Gastrocnemius medialis (tissue), 4 donors: ENCODE measurements around the gene FAM110A. TPM values are rescaled to one million over a fixed set of nuclear protein-coding genes. Genes with fewer than 3 reads are reported as not detected.

Experiments used
- ATAC-seq, 2 donors: fragments of 150-250 bp; one replicate each; pipeline ENCODE4 v1.9.1; 2016
- DNase-seq, 2 donors: peaks; one replicate each; pipeline ENCODE4 v3.0.0-alpha.2; 2019
- H3K27ac ChIP-seq, 4 donors: fragments of 200-600 bp; sonication (generic); 1 replicate in 1 of 4; 2 replicates in 3 of 4; pipeline ENCODE4 v1.5.1; 2016 to 2018; ENCODE audit warnings: mild to moderate bottlenecking in 2 of 4, moderate library complexity in 1 of 4
- H3K27me3 ChIP-seq, 3 donors: fragments of 200-600 bp; sonication (generic) in 2 of 3; 1 replicate in 1 of 3; 2 replicates in 2 of 3; pipeline versions ENCODE4 v1.5.1 to v1.6.0; 2016 to 2019; ENCODE audit warnings: mild to moderate bottlenecking in 1 of 3, moderate library complexity in 1 of 3
- H3K36me3 ChIP-seq, 2 donors: fragments of 200-600 bp; sonication (generic) in 1 of 2; one replicate each; pipeline ENCODE4 v1.5.1; 2017 to 2018
- H3K4me1 ChIP-seq, 2 donors: fragments of 200-600 bp; sonication (generic) in 1 of 2; one replicate each; pipeline ENCODE4 v1.5.1; 2016 to 2017; ENCODE audit warnings: mild to moderate bottlenecking in 2 of 2
- H3K4me3 ChIP-seq, 4 donors: fragments of 200-600 bp; sonication (generic) in 3 of 4; 1 replicate in 1 of 4; 2 replicates in 3 of 4; pipeline ENCODE4 v1.5.1; 2016 to 2019; ENCODE audit warnings: mild to moderate bottlenecking in 2 of 4
- H3K9me3 ChIP-seq, 3 donors: fragments of 200-600 bp; sonication (generic) in 2 of 3; 1 replicate in 1 of 3; 2 replicates in 2 of 3; pipeline ENCODE4 v1.5.1; 2016 to 2019
- POLR2A ChIP-seq, 2 donors: fragments of 450-650 bp; IDR thresholded peaks; one replicate each; pipeline ENCODE4 v1.6.1; 2017; ENCODE audit warnings: antibody characterized with exemption in 2 of 2, mild to moderate bottlenecking in 2 of 2, moderate library complexity in 2 of 2
- in situ Hi-C, 4 donors: fragments of 200-750 bp; cut with MboI; loops; one replicate each; pipeline versions ENCODE4 v1.15.0 to v1.8.0; 2017; ENCODE audit warnings: low sequenced_read_pairs in 4 of 4
- intact Hi-C: fragments of 100-400 bp; cut with DNase I; formaldehyde crosslinking; loops from one replicate; pipeline ENCODE4 v1.15.1; 2023; ENCODE audit warnings: low total_unique reads
- total RNA-seq, 4 donors: library from RNA; depleted of rRNA; stranded (reverse); fragments of >200 nt; gene quantifications; one replicate each; pipeline versions ENCODE4 v1.1.0 to v1.2.3, GENCODE V29; 2016
- TF ChIP-seq, protein P1 (sequence below), 5 experiments: fragments of 450-650 bp in 3 of 5; fragments of 200-600 bp in 2 of 5; sonication (generic) in 2 of 5; IDR thresholded peaks in 4 of 5; conservative IDR thresholded peaks in 1 of 5; 1 replicate in 4 of 5; 2 replicates in 1 of 5; pipeline ENCODE4 v1.5.1; 2016 to 2019; ENCODE audit warnings: antibody characterized with exemption in 5 of 5, mild to moderate bottlenecking in 3 of 5, moderate library complexity in 3 of 5

The FAM110A gene
- 1 to 10 TPM in 3 of 4 donors, under 1 TPM in 1; 0.25 to 6.2 (median 1.9) TPM for total RNA-seq

DNA sequence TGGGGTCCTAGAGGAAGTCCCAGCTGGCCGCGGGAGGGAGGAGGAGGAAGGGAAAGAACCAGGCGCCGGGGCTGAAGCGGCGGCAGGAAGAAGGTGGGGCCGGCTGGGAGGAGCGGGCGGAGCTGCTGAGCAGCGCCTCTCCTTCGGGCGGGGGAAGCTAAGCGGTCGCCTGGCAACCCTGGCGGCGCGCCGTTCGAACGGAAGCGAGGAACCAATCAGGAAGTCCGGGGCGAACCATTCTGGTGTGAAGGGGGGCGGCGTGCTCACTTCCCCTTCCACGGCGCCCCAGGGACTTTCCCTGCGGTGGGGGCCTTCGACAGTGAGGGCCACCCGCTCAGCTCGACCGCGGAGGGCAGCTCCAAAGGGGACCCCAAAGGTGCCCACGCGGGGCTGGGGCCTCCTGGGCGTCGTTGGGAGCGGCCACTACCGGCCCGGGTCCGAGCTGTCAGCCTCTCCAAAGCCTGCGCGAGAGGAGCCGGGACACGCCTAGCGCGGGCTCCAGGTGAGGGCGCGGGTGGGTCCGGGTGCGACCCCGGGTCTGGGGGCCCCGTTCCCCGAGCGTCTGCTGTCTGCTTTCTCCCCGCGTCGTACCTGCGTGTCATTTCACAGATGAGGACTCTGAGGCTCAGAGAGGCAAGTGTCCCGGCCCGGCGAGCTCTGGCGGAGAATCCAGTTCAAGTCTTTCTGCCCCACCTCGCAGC lies at the start of gene FAM110A:
TSS of gene FAM110A (plus strand) at position 266 of the 701 bp plus-strand sequence. CDS start 11,090 bp downstream, outside the sequence.
- no peaks in the 10 kb centered on the region for H3K36me3 ChIP-seq
- no peaks in the 10 kb centered on the region for H3K9me3 ChIP-seq
- in situ Hi-C loops (loop anchor here in 1 of 4 donors (10.0 kb wide), 1 partner anchor 291 kb away; no protein-coding TSS in a partner anchor), intact Hi-C loops (loop anchor here (2.0 to 10.0 kb wide), 3 partner anchors 181 to 1271 kb away; partner anchors contain the start of genes NSFL1C, SRXN1 and STK35)
- no peaks in the 10 kb centered on the region for H3K27me3 ChIP-seq
- TF ChIP-seq POLR2A (IDR thresholded peaks at IDR 0.05) = no peak
- TF ChIP-seq, protein P1, sequence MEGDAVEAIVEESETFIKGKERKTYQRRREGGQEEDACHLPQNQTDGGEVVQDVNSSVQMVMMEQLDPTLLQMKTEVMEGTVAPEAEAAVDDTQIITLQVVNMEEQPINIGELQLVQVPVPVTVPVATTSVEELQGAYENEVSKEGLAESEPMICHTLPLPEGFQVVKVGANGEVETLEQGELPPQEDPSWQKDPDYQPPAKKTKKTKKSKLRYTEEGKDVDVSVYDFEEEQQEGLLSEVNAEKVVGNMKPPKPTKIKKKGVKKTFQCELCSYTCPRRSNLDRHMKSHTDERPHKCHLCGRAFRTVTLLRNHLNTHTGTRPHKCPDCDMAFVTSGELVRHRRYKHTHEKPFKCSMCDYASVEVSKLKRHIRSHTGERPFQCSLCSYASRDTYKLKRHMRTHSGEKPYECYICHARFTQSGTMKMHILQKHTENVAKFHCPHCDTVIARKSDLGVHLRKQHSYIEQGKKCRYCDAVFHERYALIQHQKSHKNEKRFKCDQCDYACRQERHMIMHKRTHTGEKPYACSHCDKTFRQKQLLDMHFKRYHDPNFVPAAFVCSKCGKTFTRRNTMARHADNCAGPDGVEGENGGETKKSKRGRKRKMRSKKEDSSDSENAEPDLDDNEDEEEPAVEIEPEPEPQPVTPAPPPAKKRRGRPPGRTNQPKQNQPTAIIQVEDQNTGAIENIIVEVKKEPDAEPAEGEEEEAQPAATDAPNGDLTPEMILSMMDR (IDR thresholded peaks at IDR 0.05 in 4 of 5, conservative IDR thresholded peaks at IDR 0.05 in 1 of 5) = no peak
- ATAC-seq (peak; percentile 92 to 96), DNase-seq (peak; percentile 91 to 95)
- H3K4me3 ChIP-seq = peak within 1 kb of the TSS; percentile 75 to 90 (median 83)
- H3K27ac ChIP-seq = peak within 1 kb of the TSS; percentile 82 to 86 (median 84)
- peaks cover 32% of the 10 kb centered on the region in 2 donors for H3K4me1 ChIP-seq

- intact Hi-C loops (no loop called here), in situ Hi-C loops (no loop called here)
- no peak overlapping the region for H3K27ac ChIP-seq
- no peak overlapping the region for H3K4me3 ChIP-seq
- no peaks in the 10 kb centered on the region for H3K9me3 ChIP-seq
- no peaks in the 10 kb centered on the region for H3K4me1 ChIP-seq
- H3K27me3 ChIP-seq = no peaks in the 10 kb centered on the region
- TF ChIP-seq, protein P1 (IDR thresholded peaks at IDR 0.05 in 4 of 5, conservative IDR thresholded peaks at IDR 0.05 in 1 of 5) = no peak
- no peak for TF ChIP-seq POLR2A (IDR thresholded peaks at IDR 0.05)
- ATAC-seq = no peak
- no peaks in the 10 kb centered on the region for H3K36me3 ChIP-seq
- no peak for DNase-seq
These were observed 45.7 kb upstream of the FAM110A start for GRCh38 chr20:787825-788224.

DNA sequence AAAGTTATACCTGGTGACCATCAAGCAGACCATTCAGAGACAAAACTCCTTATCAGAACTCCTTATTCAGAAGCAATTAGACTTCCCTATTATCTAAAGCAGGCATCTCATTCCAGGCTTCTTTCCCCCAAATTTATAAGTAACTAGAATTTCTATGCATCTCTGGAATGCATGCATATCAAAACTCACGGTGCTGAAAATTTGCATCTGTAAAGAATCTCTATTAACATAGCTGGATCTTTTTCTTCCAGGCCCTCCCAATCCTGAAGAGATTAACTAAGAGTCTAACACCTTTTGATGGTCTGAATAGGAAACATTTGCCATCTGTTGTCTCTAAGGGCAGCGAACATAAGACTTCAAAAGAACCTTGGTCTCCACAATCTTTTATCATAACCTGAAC lies 42.5 kb upstream of the FAM110A start:
- no peaks in the 10 kb centered on the region for H3K9me3 ChIP-seq
- no peaks in the 10 kb centered on the region for H3K36me3 ChIP-seq
- intact Hi-C loops = no loop called here
- no peaks in the 10 kb centered on the region for H3K27me3 ChIP-seq
- in situ Hi-C loops = no loop called here
- ATAC-seq (no peak), DNase-seq (no peak)
- H3K4me1 ChIP-seq = no peaks in the 10 kb centered on the region
- TF ChIP-seq, protein P1 (IDR thresholded peaks at IDR 0.05 in 4 of 5, conservative IDR thresholded peaks at IDR 0.05 in 1 of 5) = no peak
- no peak overlapping the region for H3K4me3 ChIP-seq
- H3K27ac ChIP-seq = no peak overlapping the region

- intact Hi-C loops = no loop called here
- TF ChIP-seq POLR2A (IDR thresholded peaks at IDR 0.05) = no peak
- TF ChIP-seq, protein P1 (IDR thresholded peaks at IDR 0.05 in 4 of 5, conservative IDR thresholded peaks at IDR 0.05 in 1 of 5) = no peak
- Histone ChIP-seq H3K9me3 (no peaks in the 10 kb centered on the region), H3K27ac (no peak overlapping the region), H3K4me3 (no peak overlapping the region), H3K36me3 (no peaks in the 10 kb centered on the region), H3K4me1 (no peaks in the 10 kb centered on the region), H3K27me3 (no peaks in the 10 kb centered on the region)
- DNase-seq (no peak), ATAC-seq (no peak)
- in situ Hi-C loops = no loop called here
These were observed 41.3 kb upstream of the FAM110A start for GRCh38 chr20:792248-792647.
